ENCODE data around the gene NRAP. TPM values are rescaled to one million over a fixed set of nuclear protein-coding genes. Genes with fewer than 3 reads are reported as not detected.

Gene NRAP
- total and polyA plus RNA-seq, 10 of the 15 experiments (the other 5 are each of a cell fraction or from before 2014, with no cell fraction given): not detected

- Histone ChIP-seq H3K79me2 (ENCODE audit: control insufficient read depth, insufficient read depth, low read length) (no peaks in the 10 kb centered on the region), H3K4me2 (ENCODE audit: control insufficient read depth, insufficient read depth) (no peak overlapping the region), H2AFZ (ENCODE audit: control insufficient read depth, low read depth, low read length) (no peak overlapping the region), H3K27ac (ENCODE audit: control insufficient read depth, insufficient read depth) (no peak overlapping the region), H3K27me3 (replicated peaks in 1 of 2; ENCODE audit: control insufficient read depth in 2 of 2, insufficient read depth in 2 of 2, low read length in 1 of 2) (no peaks in the 10 kb centered on the region; a peak in 4 of 4 replicates), H3K4me1 (ENCODE audit: control insufficient read depth, insufficient read depth, low read length) (no peaks in the 10 kb centered on the region), H3K9me3 (replicated peaks; ENCODE audit: control insufficient read depth, insufficient read depth, low read length) (no peaks in the 10 kb centered on the region), H3K4me3 (no peak overlapping the region), H3K9ac (ENCODE audit: control insufficient read depth, insufficient read depth, low read length) (no peak overlapping the region), H4K20me1 (ENCODE audit: control insufficient read depth, insufficient read depth) (no peaks in the 10 kb centered on the region), H3K36me3 (ENCODE audit: control insufficient read depth in 2 of 2, insufficient read depth in 2 of 2, low read length in 1 of 2) (no peaks in the 10 kb centered on the region)
- POLR2A ChIA-PET: no interaction called here
- FAIRE-seq (no peak), DNase-seq (ENCODE audit: low read depth, low spot score) (no peak), ATAC-seq (no peak)
- no peak for TF ChIP-seq NFIC (IDR thresholded peaks at IDR 0.05; ENCODE audit: low read depth, low read length)
- no peak for TF ChIP-seq NR2C2 (IDR thresholded peaks at IDR 0.05; ENCODE audit: borderline replicate concordance, control insufficient read depth, insufficient read length, low read depth)
- TF ChIP-seq SRF (IDR thresholded peaks at IDR 0.05; ENCODE audit: low read depth in 2 of 2, low read length in 2 of 2): no peak
- intact Hi-C loops (cut with micrococcal nuclease; ENCODE audit: unreplicated experiment) (no loop called here), in situ Hi-C loops (cut with MboI) (no loop called here)
- no TSS peak for BruUV-seq (replicated peaks)
- CTCF ChIA-PET: interaction anchor here (2.9 kb wide), 1 partner anchor 13 kb away, joined by 11 read pairs; no protein-coding TSS in a partner anchor
- RAD21 ChIA-PET (ENCODE audit: unreplicated experiment): no interaction called here
- SMC1A ChIA-PET (ENCODE audit: uncharacterized antibody, unreplicated experiment): no interaction called here
- 16% methylated on average over 15 of the region's 15 CpGs for WGBS (ENCODE audit: insufficient coverage, insufficient replicate concordance, low lambda C conversion rate, missing lambda C conversion rate)
Observed at GRCh38 chr10:113613977-113614690, 49.7 kb downstream of the NRAP start.

- 26% methylated on average over 2 of the region's 2 CpGs for WGBS (ENCODE audit: insufficient coverage, insufficient replicate concordance, low lambda C conversion rate, missing lambda C conversion rate)
- Histone ChIP-seq H3K79me2 (ENCODE audit: control insufficient read depth, insufficient read depth, low read length) (no peaks in the 10 kb centered on the region), H4K20me1 (ENCODE audit: control insufficient read depth, insufficient read depth) (no peaks in the 10 kb centered on the region), H3K4me1 (ENCODE audit: control insufficient read depth, insufficient read depth, low read length) (no peaks in the 10 kb centered on the region), H3K4me2 (ENCODE audit: control insufficient read depth, insufficient read depth) (no peak overlapping the region), H3K9ac (ENCODE audit: control insufficient read depth, insufficient read depth, low read length) (no peak overlapping the region), H3K27me3 (replicated peaks in 1 of 2; ENCODE audit: control insufficient read depth in 2 of 2, insufficient read depth in 2 of 2, low read length in 1 of 2) (no peaks in the 10 kb centered on the region; a peak in 4 of 4 replicates), H2AFZ (ENCODE audit: control insufficient read depth, low read depth, low read length) (no peak overlapping the region), H3K9me3 (replicated peaks; ENCODE audit: control insufficient read depth, insufficient read depth, low read length) (no peaks in the 10 kb centered on the region), H3K27ac (ENCODE audit: control insufficient read depth, insufficient read depth) (no peak overlapping the region), H3K4me3 (no peak overlapping the region), H3K36me3 (ENCODE audit: control insufficient read depth in 2 of 2, insufficient read depth in 2 of 2, low read length in 1 of 2) (no peaks in the 10 kb centered on the region)
- CTCF ChIA-PET: no interaction called here
- BruUV-seq (replicated peaks): no TSS peak
- intact Hi-C loops (cut with micrococcal nuclease; ENCODE audit: unreplicated experiment): no loop called here
- SMC1A ChIA-PET (ENCODE audit: uncharacterized antibody, unreplicated experiment): interaction anchor here (0.6 kb wide), 1 partner anchor 1140 kb away, joined by 3 read pairs; no protein-coding TSS in a partner anchor
- DNase-seq (ENCODE audit: low read depth, low spot score): no peak
- RAD21 ChIA-PET (ENCODE audit: unreplicated experiment): no interaction called here
- no peak for FAIRE-seq
- in situ Hi-C loops (cut with MboI): no loop called here
- ATAC-seq: no peak
- POLR2A ChIA-PET: no interaction called here
- TF ChIP-seq E2F8 (IDR thresholded peaks at IDR 0.05; ENCODE audit: low read depth, partially characterized antibody): no peak
- no peak for TF ChIP-seq MXI1 (IDR thresholded peaks at IDR 0.05; ENCODE audit: low read depth, low read length)
- TF ChIP-seq CHD4 (IDR thresholded peaks at IDR 0.05): no peak
- TF ChIP-seq ZNF24 (IDR thresholded peaks at IDR 0.05): no peak
- no peak for TF ChIP-seq EGR1 (IDR thresholded peaks at IDR 0.05; ENCODE audit: borderline replicate concordance in 1 of 2, low read depth in 2 of 2, low read length in 2 of 2)
- no peak for TF ChIP-seq HDAC2 (IDR thresholded peaks at IDR 0.05)
- no peak for TF ChIP-seq ZBTB11 (CRISPR knock-in tag; IDR thresholded peaks at IDR 0.05)
- no peak for TF ChIP-seq RELA (IDR thresholded peaks at IDR 0.05; ENCODE audit: borderline replicate concordance, partially characterized antibody)
Observed at GRCh38 chr10:113613427-113613826, 50.4 kb downstream of the NRAP start.

All from GM12878 (cell line).